ENCODE data around the gene WASF1.

The WASF1 gene

GRCh38 chr6:110195639-110196038 lies 16.2 kb upstream of the WASF1 start:
- no peak overlapping the region for H3K4me2 ChIP-seq (ENCODE audit: low read length)
- H3K36me3 ChIP-seq (ENCODE audit: insufficient read depth, low read length): peaks cover 10% of the 10 kb centered on the region
- H3K9ac ChIP-seq (ENCODE audit: low read depth, low read length): no peak overlapping the region
- no peak overlapping the region for H3K4me3 ChIP-seq (ENCODE audit: low read length)
- H3K9me3 ChIP-seq (replicated peaks; ENCODE audit: low read length): no peaks in the 10 kb centered on the region
- H3K27me3 ChIP-seq (ENCODE audit: control insufficient read depth, insufficient read depth, low read length): no peaks in the 10 kb centered on the region
- no peaks in the 10 kb centered on the region for H3K4me1 ChIP-seq (ENCODE audit: control insufficient read depth, insufficient read depth, low read length)

GRCh38 chr6:110191477-110191876 lies 12.0 kb upstream of the WASF1 start:
- Histone ChIP-seq H3K4me1 (ENCODE audit: control insufficient read depth, insufficient read depth, low read length) (peaks cover 3% of the 10 kb centered on the region), H3K36me3 (ENCODE audit: insufficient read depth, low read length) (peaks cover 10% of the 10 kb centered on the region), H3K9ac (ENCODE audit: low read depth, low read length) (no peak overlapping the region), H3K4me2 (ENCODE audit: low read length) (no peak overlapping the region), H3K27me3 (ENCODE audit: control insufficient read depth, insufficient read depth, low read length) (no peaks in the 10 kb centered on the region), H3K9me3 (replicated peaks; ENCODE audit: low read length) (no peaks in the 10 kb centered on the region), H3K4me3 (ENCODE audit: low read length) (no peak overlapping the region)

- no peaks in the 10 kb centered on the region for H3K27me3 ChIP-seq (ENCODE audit: control insufficient read depth, insufficient read depth, low read length)
- peaks cover 10% of the 10 kb centered on the region for H3K36me3 ChIP-seq (ENCODE audit: insufficient read depth, low read length)
- no peak overlapping the region for H3K9ac ChIP-seq (ENCODE audit: low read depth, low read length)
- no peaks in the 10 kb centered on the region for H3K9me3 ChIP-seq (replicated peaks; ENCODE audit: low read length)
- H3K4me3 ChIP-seq (ENCODE audit: low read length): no peak overlapping the region
- peaks cover 3% of the 10 kb centered on the region for H3K4me1 ChIP-seq (ENCODE audit: control insufficient read depth, insufficient read depth, low read length)
- no peak overlapping the region for H3K4me2 ChIP-seq (ENCODE audit: low read length)
These were observed 11.3 kb upstream of the WASF1 start for GRCh38 chr6:110190726-110191125.

- H3K27me3 ChIP-seq (ENCODE audit: control insufficient read depth, insufficient read depth, low read length): no peaks in the 10 kb centered on the region
- H3K9ac ChIP-seq (ENCODE audit: low read depth, low read length): no peak overlapping the region
- H3K4me2 ChIP-seq (ENCODE audit: low read length): no peak overlapping the region
- H3K36me3 ChIP-seq (ENCODE audit: insufficient read depth, low read length): peaks cover 4% of the 10 kb centered on the region
- H3K4me3 ChIP-seq (ENCODE audit: low read length): no peak overlapping the region
- H3K4me1 ChIP-seq (ENCODE audit: control insufficient read depth, insufficient read depth, low read length): peaks cover 3% of the 10 kb centered on the region
- no peaks in the 10 kb centered on the region for H3K9me3 ChIP-seq (replicated peaks; ENCODE audit: low read length)
These were observed 9.3 kb upstream of the WASF1 start for GRCh38 chr6:110188791-110189190.

- H3K36me3 ChIP-seq (ENCODE audit: insufficient read depth, low read length): peaks cover 5% of the 10 kb centered on the region
- peaks cover 20% of the 10 kb centered on the region for H3K4me1 ChIP-seq (ENCODE audit: control insufficient read depth, insufficient read depth, low read length)
- H3K4me3 ChIP-seq (ENCODE audit: low read length): no peak overlapping the region
- no peaks in the 10 kb centered on the region for H3K27me3 ChIP-seq (ENCODE audit: control insufficient read depth, insufficient read depth, low read length)
- H3K9me3 ChIP-seq (replicated peaks; ENCODE audit: low read length): no peaks in the 10 kb centered on the region
- H3K9ac ChIP-seq (ENCODE audit: low read depth, low read length): no peak overlapping the region
- H3K4me2 ChIP-seq (ENCODE audit: low read length): no peak overlapping the region
These were observed 6.4 kb upstream of the WASF1 start for GRCh38 chr6:110185879-110186278.

- Histone ChIP-seq H3K4me3 (ENCODE audit: low read length) (no peak overlapping the region), H3K9me3 (replicated peaks; ENCODE audit: low read length) (no peaks in the 10 kb centered on the region), H3K9ac (ENCODE audit: low read depth, low read length) (no peak overlapping the region), H3K36me3 (ENCODE audit: insufficient read depth, low read length) (peaks cover 5% of the 10 kb centered on the region), H3K4me1 (ENCODE audit: control insufficient read depth, insufficient read depth, low read length) (peaks cover 18% of the 10 kb centered on the region), H3K4me2 (ENCODE audit: low read length) (no peak overlapping the region), H3K27me3 (ENCODE audit: control insufficient read depth, insufficient read depth, low read length) (no peaks in the 10 kb centered on the region)
These were observed 3.9 kb upstream of the WASF1 start for GRCh38 chr6:110183292-110183885.

GRCh38 chr6:110181131-110182030 lies 1.9 kb upstream of the WASF1 start:
- Histone ChIP-seq H3K36me3 (ENCODE audit: insufficient read depth, low read length) (peaks cover 5% of the 10 kb centered on the region), H3K4me2 (ENCODE audit: low read length) (peak overlapping the region; percentile 91), H3K9me3 (replicated peaks; ENCODE audit: low read length) (no peaks in the 10 kb centered on the region), H3K4me1 (ENCODE audit: control insufficient read depth, insufficient read depth, low read length) (peaks cover 24% of the 10 kb centered on the region), H3K9ac (ENCODE audit: low read depth, low read length) (peak overlapping the region; percentile 90), H3K4me3 (ENCODE audit: low read length) (peak overlapping the region; percentile 93), H3K27me3 (ENCODE audit: control insufficient read depth, insufficient read depth, low read length) (no peaks in the 10 kb centered on the region)

- Histone ChIP-seq H3K9ac (ENCODE audit: low read depth, low read length) (peak within 1 kb of the TSS; percentile 96), H3K4me3 (ENCODE audit: low read length) (peak within 1 kb of the TSS; percentile 93), H3K9me3 (replicated peaks; ENCODE audit: low read length) (no peaks in the 10 kb centered on the region), H3K4me2 (ENCODE audit: low read length) (peak within 1 kb of the TSS; percentile 91), H3K36me3 (ENCODE audit: insufficient read depth, low read length) (peaks cover 5% of the 10 kb centered on the region), H3K27me3 (ENCODE audit: control insufficient read depth, insufficient read depth, low read length) (no peaks in the 10 kb centered on the region), H3K4me1 (ENCODE audit: control insufficient read depth, insufficient read depth, low read length) (peaks cover 24% of the 10 kb centered on the region)
These were observed 948 bp upstream of the WASF1 start, which contains the start of gene CDC40 for GRCh38 chr6:110180228-110181008. TSS of gene CDC40 (plus strand) at chr6:110180427. CDS start at chr6:110180445, 18 bp downstream.

GRCh38 chr6:110178626-110179405 lies 654 bp downstream of the WASF1 start:
- no peaks in the 10 kb centered on the region for H3K27me3 ChIP-seq (ENCODE audit: control insufficient read depth, insufficient read depth, low read length)
- peaks cover 5% of the 10 kb centered on the region for H3K36me3 ChIP-seq (ENCODE audit: insufficient read depth, low read length)

GRCh38 chr6:110173506-110174132 lies 5.9 kb downstream of the WASF1 start:
- no peaks in the 10 kb centered on the region for H3K9me3 ChIP-seq (replicated peaks; ENCODE audit: low read length)
- no peaks in the 10 kb centered on the region for H3K36me3 ChIP-seq (ENCODE audit: insufficient read depth, low read length)
- H3K27me3 ChIP-seq (ENCODE audit: control insufficient read depth, insufficient read depth, low read length): no peaks in the 10 kb centered on the region
- H3K4me3 ChIP-seq (ENCODE audit: low read length): no peak overlapping the region
- no peak overlapping the region for H3K4me2 ChIP-seq (ENCODE audit: low read length)
- H3K9ac ChIP-seq (ENCODE audit: low read depth, low read length): no peak overlapping the region
- peaks cover 7% of the 10 kb centered on the region for H3K4me1 ChIP-seq (ENCODE audit: control insufficient read depth, insufficient read depth, low read length)

More at GRCh38 chr6:110178626-110179405, 654 bp downstream of the WASF1 start:
- peak overlapping the region; percentile 93 for H3K4me3 ChIP-seq (ENCODE audit: low read length)
- no peaks in the 10 kb centered on the region for H3K9me3 ChIP-seq (replicated peaks; ENCODE audit: low read length)
- peaks cover 24% of the 10 kb centered on the region for H3K4me1 ChIP-seq (ENCODE audit: control insufficient read depth, insufficient read depth, low read length)
- peak overlapping the region; percentile 96 for H3K9ac ChIP-seq (ENCODE audit: low read depth, low read length)
- H3K4me2 ChIP-seq (ENCODE audit: low read length): peak overlapping the region; percentile 91
